GM18867 (cell line): Measurements from ENCODE around the gene AMN.

Experiments
- ATAC-seq: cut with Tn5 transposase; IDR thresholded peaks from one replicate; pipeline ENCODE4 v1.9.1; 2021; ENCODE audit warnings: mild to moderate bottlenecking, moderate library complexity; ENCODE audit not compliant: unreplicated experiment

AMN gene

GRCh38 chr14:102898776-102899515 lies 23.5 kb upstream of the AMN start:
- ATAC-seq, result no peak

- ATAC-seq, result no peak
Observed at GRCh38 chr14:102899516-102899900, 23.0 kb upstream of the AMN start.

GRCh38 chr14:102900631-102901571 lies 21.6 kb upstream of the AMN start:
- peak; percentile 58 for ATAC-seq

GRCh38 chr14:102901633-102902032 lies 20.8 kb upstream of the AMN start:
- ATAC-seq, result peak; percentile 74

- ATAC-seq, result no peak
Observed at GRCh38 chr14:102902086-102902485, 20.4 kb upstream of the AMN start.

GRCh38 chr14:102902523-102903247 lies 19.8 kb upstream of the AMN start:
- ATAC-seq, result no peak

- ATAC-seq, result no peak
Observed at GRCh38 chr14:102903248-102903888, 19.1 kb upstream of the AMN start.

- ATAC-seq, result no peak
Observed at GRCh38 chr14:102903889-102904512, 18.5 kb upstream of the AMN start.

- no peak for ATAC-seq
Observed at GRCh38 chr14:102905116-102906108, 17.1 kb upstream of the AMN start.

- no peak for ATAC-seq
Observed at GRCh38 chr14:102906616-102907302, 15.7 kb upstream of the AMN start.

- no peak for ATAC-seq
Observed at GRCh38 chr14:102907303-102907844, 15.1 kb upstream of the AMN start.

GRCh38 chr14:102907980-102908730 lies 14.3 kb upstream of the AMN start:
- ATAC-seq, result no peak

GRCh38 chr14:102908766-102909455 lies 13.6 kb upstream of the AMN start:
- ATAC-seq, result no peak

GRCh38 chr14:102909462-102909861 lies 13.0 kb upstream of the AMN start:
- ATAC-seq, result no peak

- no peak for ATAC-seq
Observed at GRCh38 chr14:102909911-102910310, 12.6 kb upstream of the AMN start.

GRCh38 chr14:102910442-102910841 lies 12.0 kb upstream of the AMN start:
- no peak for ATAC-seq

GRCh38 chr14:102911541-102911951 lies 10.9 kb upstream of the AMN start:
- no peak for ATAC-seq
